NT2/D1 (cell line): ENCODE data around the gene AP1S1.

Source experiments
- SUZ12 ChIP-seq: IDR thresholded peaks from 2 replicates; pipeline ENCODE4 v1.6.1; 2011; ENCODE audit not compliant: insufficient read length, insufficient read depth; ENCODE audit errors: extremely low read depth
- YY1 ChIP-seq: IDR thresholded peaks from 2 replicates; pipeline ENCODE4 v1.6.1; 2011; ENCODE audit not compliant: insufficient read length, insufficient read depth
- ZNF274 ChIP-seq: IDR thresholded peaks from 2 replicates; pipeline ENCODE4 v1.6.1; 2011; ENCODE audit warnings: mild to moderate bottlenecking, low read depth, low read length

GRCh38 chr7:101120315-101120714, 34.0 kb upstream of the AP1S1 start:
- no peak for TF ChIP-seq ZNF274
- no peak for TF ChIP-seq YY1
- TF ChIP-seq SUZ12, result no peak
